K562 (cell line): ENCODE measurements around the gene U2SURP. TPM values are rescaled to one million over a fixed set of nuclear protein-coding genes. Genes with fewer than 3 reads are reported as not detected.

Source experiments
- ATAC-seq: fragments of 200-7000 bp; cut with Tn5 transposase; 3 replicates; pipeline ENCODE4 v1.9.1; 2020; ENCODE audit warnings: moderate library complexity
- BruUV-seq: library from RNA; stranded (reverse); fragments of 400-500 nt; replicated peaks from 2 replicates; lab custom pipeline; 2021; lab: Mats Ljungman, UMichigan
- CTCF ChIA-PET: fragments of 300-600 bp; formaldehyde crosslinking; extraction: SDS; loops from one replicate; lab custom pipeline; 2021; ENCODE audit warnings: low intra/inter-chr PET ratio; lab: Yijun Ruan, JAX
- POLR2A ChIA-PET: fragments of 300-600, 350-650 bp; sonication (Branson Sonifier 250); formaldehyde crosslinking; extraction: SDS; loops from one replicate; lab custom pipeline; 2021; ENCODE audit warnings: antibody characterized with exemption, inconsistent platforms; lab: Yijun Ruan, JAX
- DNase-seq, 4 experiments: peaks; one replicate each; pipeline versions ENCODE4 v3.0.0 to v3.0.0-alpha.2; 2011 to 2018; ENCODE audit warnings: low spot score in 3 of 4, mixed read lengths in 3 of 4; ENCODE audit errors: extremely low read depth in 1 of 4
- FAIRE-seq: peaks from 2 replicates; lab custom pipeline; 2011; peaks lifted over from hg19 to GRCh38; lab: Jason Lieb, UNC
- H2AFZ ChIP-seq: 2 replicates; pipeline ENCODE4 v1.6.0; 2011; ENCODE audit warnings: low read depth, low read length, control low read depth, inconsistent platforms
- H3K27ac ChIP-seq: fragments of 200-600 bp; 3 replicates; pipeline ENCODE4 v1.8.0; 2011; ENCODE audit warnings: low read depth, mild to moderate bottlenecking, control low read depth, inconsistent platforms, low read length, moderate library complexity, mixed read lengths; ENCODE audit errors: extremely low read depth
- H3K27me3 ChIP-seq, 2 experiments: fragments of 300-600 bp in 1 of 2; 2 replicates in 1 of 2; 3 replicates in 1 of 2; pipeline versions ENCODE4 v1.6.0 to v1.8.0; 2011; ENCODE audit warnings: inconsistent platforms in 2 of 2, low read length in 2 of 2, mild to moderate bottlenecking in 1 of 2, mixed read lengths in 1 of 2, moderate library complexity in 1 of 2; ENCODE audit not compliant: control insufficient read depth in 2 of 2, insufficient read depth in 2 of 2
- H3K36me3 ChIP-seq: fragments of 300-600 bp; 3 replicates; pipeline ENCODE4 v1.8.0; 2011; ENCODE audit warnings: mild to moderate bottlenecking, low read length, inconsistent platforms; ENCODE audit not compliant: control insufficient read depth, insufficient read depth
- H3K4me1 ChIP-seq, 2 experiments: fragments of 200-600 bp in 1 of 2; replicated peaks in 1 of 2; 2 replicates in 1 of 2; 3 replicates in 1 of 2; pipeline versions ENCODE4 v1.5.1 to v1.8.0; 2011; ENCODE audit warnings: inconsistent platforms in 2 of 2, low read length in 2 of 2, mild to moderate bottlenecking in 1 of 2, mixed read lengths in 1 of 2, moderate library complexity in 1 of 2; ENCODE audit not compliant: control insufficient read depth in 2 of 2, insufficient read depth in 2 of 2
- H3K4me2 ChIP-seq: 2 replicates; pipeline ENCODE4 v1.6.1; 2011; ENCODE audit warnings: low read length, control low read depth, inconsistent platforms, mixed read lengths; ENCODE audit not compliant: insufficient read depth
- H3K4me3 ChIP-seq: fragments of 200-600 bp; sonication (generic), shearing (Covaris generic); 2 replicates; pipeline ENCODE4 v1.5.1; 2016; ENCODE audit warnings: control low read depth, inconsistent platforms
- H3K79me2 ChIP-seq: fragments of 200-600 bp; 3 replicates; pipeline ENCODE4 v1.8.0; 2011; ENCODE audit warnings: low read length, inconsistent platforms; ENCODE audit not compliant: control insufficient read depth, insufficient read depth
- H3K9ac ChIP-seq, 2 experiments: 2 replicates each; pipeline versions ENCODE4 v1.6.0 to v1.6.1; 2011; ENCODE audit warnings: low read depth in 2 of 2, low read length in 2 of 2, control low read depth in 1 of 2, inconsistent platforms in 1 of 2, mild to moderate bottlenecking in 1 of 2, mixed read lengths in 1 of 2; ENCODE audit not compliant: insufficient read depth in 1 of 2
- H3K9me1 ChIP-seq: one replicate; pipeline ENCODE4 v1.6.0; 2011; ENCODE audit warnings: inconsistent platforms, mild to moderate bottlenecking, low read length, moderate library complexity; ENCODE audit not compliant: control insufficient read depth, insufficient read depth
- H3K9me3 ChIP-seq: replicated peaks from 2 replicates; pipeline ENCODE4 v1.5.1; 2011; ENCODE audit warnings: low read depth, low read length, inconsistent platforms; ENCODE audit not compliant: control insufficient read depth, insufficient read depth
- H4K20me1 ChIP-seq: replicated peaks from 2 replicates; pipeline ENCODE4 v1.6.1; 2011; ENCODE audit warnings: low read length, inconsistent platforms, mixed read lengths; ENCODE audit not compliant: control insufficient read depth, insufficient read depth
- MAFK ChIP-seq: IDR thresholded peaks from 2 replicates; pipeline ENCODE4 v1.6.1; 2011; ENCODE audit warnings: low read length, improper control_type of control experiment
- NR1H2 ChIP-seq: sonication (generic); formaldehyde crosslinking; IDR thresholded peaks from 2 replicates; pipeline ENCODE4 v1.4.0; 2020; ENCODE audit warnings: mild to moderate bottlenecking, missing genetic modification reagents
- PCBP1 ChIP-seq: fragments of 200-400 bp; formaldehyde crosslinking; IDR thresholded peaks from 2 replicates; pipeline ENCODE4 v1.6.1; 2018; ENCODE audit warnings: mild to moderate bottlenecking, low read depth, low read length; ENCODE audit not compliant: poor library complexity, severe bottlenecking
- SP2 ChIP-seq: IDR thresholded peaks from 2 replicates; pipeline ENCODE4 v1.6.1; 2011; ENCODE audit warnings: mild to moderate bottlenecking, low read depth, low read length, moderate library complexity; ENCODE audit not compliant: poor library complexity, severe bottlenecking; ENCODE audit errors: extremely low read depth
- TAL1 ChIP-seq: fragments of 450-650 bp; IDR thresholded peaks from 2 replicates; pipeline ENCODE4 v1.6.1; 2016; ENCODE audit warnings: mild to moderate bottlenecking
- THRB ChIP-seq: fragments of 450-650 bp; formaldehyde crosslinking; conservative IDR thresholded peaks from 2 replicates; pipeline ENCODE4 v1.4.0; 2022; ENCODE audit warnings: mild to moderate bottlenecking, missing genetic modification characterization
- ZNF316 ChIP-seq: fragments of 450-650 bp; IDR thresholded peaks from 2 replicates; pipeline ENCODE4 v1.6.1; 2016
- WGBS: fragments of 100-300 bp; shearing (Covaris generic); methylation state at CpG from one replicate; pipeline ENCODE4 v1.1.6; 2016; ENCODE audit warnings: low coverage, mixed read lengths; ENCODE audit not compliant: insufficient coverage; ENCODE audit errors: missing lambda C conversion rate; 5-methylcytosine and 5-hydroxymethylcytosine counted together
- in situ Hi-C: fragments of 300-500 bp; cut with MboI; formaldehyde crosslinking; loops from 4 replicates; pipeline ENCODE4 v1.15.0; 2018; ENCODE audit warnings: inconsistent platforms, mixed read lengths
- intact Hi-C: fragments of 100-400 bp; cut with micrococcal nuclease; formaldehyde crosslinking; loops from 2 replicates; pipeline ENCODE4 v1.14.2; 2022
- polyA plus RNA-seq, 8 experiments: library from polyadenylated mRNA; depleted of rRNA in 4 of 8; stranded (reverse) in 5 of 8; unstranded in 3 of 8; fragments of >200 nt; fragmentation: Nextera tagmentation in 2 of 8; fragmentation: Illumina TruSeq in 1 of 8; extraction: Ambion mirVana in 2 of 8; extraction: Trizol in 1 of 8; gene quantifications; 2 replicates each; pipeline versions ENCODE4 v1.2.1 to v1.2.3, GENCODE V29; 2011 to 2014; ENCODE audit warnings: inconsistent platforms in 1 of 8, missing spikeins in 1 of 8
- total RNA-seq, 7 experiments: library from RNA; depleted of rRNA in 6 of 7; stranded (reverse); fragments of >200 nt in 6 of 7; fragmentation: Illumina TruSeq in 2 of 7; extraction: Trizol in 2 of 7; gene quantifications; 2 replicates each; pipeline versions ENCODE4 v1.2.1 to v1.2.3, GENCODE V29; 2011 to 2021; ENCODE audit warnings: low replicate concordance in 1 of 7

The U2SURP gene
- total and polyA plus RNA-seq, 9 of the 15 experiments (the other 6 are each of a cell fraction or from before 2014, with no cell fraction given), result 128 to 322 (median 191) TPM

- in situ Hi-C loops (no loop called here), intact Hi-C loops (loop anchor here (5.0 kb wide), 1 partner anchor 604 kb away; no protein-coding TSS in a partner anchor)
- Histone ChIP-seq H3K4me2 (no peak overlapping the region), H3K79me2 (no peaks in the 10 kb centered on the region), H2AFZ (0 out of 2 replicates have a peak overlapping the region, but pooled peaks have one; percentile 4), H3K4me3 (no peak overlapping the region), H3K27me3 (no peaks in the 10 kb centered on the region), H3K36me3 (0 out of 3 replicates have a peak, but pooled peaks cover 2% of the 10 kb centered on the region), H3K9me3 (no peaks in the 10 kb centered on the region), H3K9ac (no peak overlapping the region), H3K27ac (no peak overlapping the region), H3K4me1 (peaks cover 0 to 9% of the 10 kb centered on the region in 2 experiments; a peak in 3 of 5 replicates), H4K20me1 (no peaks in the 10 kb centered on the region), H3K9me1 (no peaks in the 10 kb centered on the region)
- 74% methylated on average over 5 of the region's 5 CpGs for WGBS
- DNase-seq, result no peak
- no TSS peak for BruUV-seq
- TF ChIP-seq MAFK (no peak), NR1H2 (no peak), SP2 (no peak), ZNF316 (no peak), TAL1 (no peak), THRB (CRISPR knock-in tag) (no peak), PCBP1 (no peak)
- no peak for ATAC-seq
- ChIA-PET CTCF (no interaction called here), POLR2A (interaction anchor here (0.6 to 1.4 kb wide), 2 partner anchors 15 to 576 kb away, joined by 3 to 4 read pairs; no protein-coding TSS in a partner anchor)
- FAIRE-seq, result no peak
Observed at GRCh38 chr3:143068059-143068458, 66.7 kb downstream of the U2SURP start.
